Stimulated activated CD8-positive, alpha-beta memory T cell treated with anti-CD3 and anti-CD28 coated beads, Interleukin-12 subunit alpha, Interleukin-12 subunit beta, amount 100 ng/mL, for 24 hours (primary cell): ENCODE data around the gene ZNF414.
A peak's percentile ranks its signal among the peaks of the same experiment; 100 is the strongest.
"Not testable (repeated sequence)": the region's sequence is repeated elsewhere in the genome, so short reads cannot be mapped to it uniquely, and the experiment has no call there.

Source experiments
- DNase-seq: peaks from one replicate; pipeline ENCODE4 v3.0.0-alpha.2; 2020; ENCODE audit errors: extremely low read depth

The ZNF414 gene, protein sequence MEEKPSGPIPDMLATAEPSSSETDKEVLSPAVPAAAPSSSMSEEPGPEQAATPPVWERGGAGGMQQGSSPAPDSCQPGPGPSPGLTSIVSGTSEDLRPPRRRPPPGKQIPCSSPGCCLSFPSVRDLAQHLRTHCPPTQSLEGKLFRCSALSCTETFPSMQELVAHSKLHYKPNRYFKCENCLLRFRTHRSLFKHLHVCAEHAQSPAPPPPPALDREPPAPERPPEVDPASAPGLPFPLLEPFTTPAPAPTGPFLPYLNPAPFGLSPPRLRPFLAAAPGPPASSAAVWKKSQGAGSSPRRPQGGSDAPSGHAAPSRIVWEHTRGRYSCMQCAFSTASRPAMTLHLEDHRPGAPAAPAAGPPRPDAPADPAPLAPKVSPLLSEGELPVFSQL

DNA sequence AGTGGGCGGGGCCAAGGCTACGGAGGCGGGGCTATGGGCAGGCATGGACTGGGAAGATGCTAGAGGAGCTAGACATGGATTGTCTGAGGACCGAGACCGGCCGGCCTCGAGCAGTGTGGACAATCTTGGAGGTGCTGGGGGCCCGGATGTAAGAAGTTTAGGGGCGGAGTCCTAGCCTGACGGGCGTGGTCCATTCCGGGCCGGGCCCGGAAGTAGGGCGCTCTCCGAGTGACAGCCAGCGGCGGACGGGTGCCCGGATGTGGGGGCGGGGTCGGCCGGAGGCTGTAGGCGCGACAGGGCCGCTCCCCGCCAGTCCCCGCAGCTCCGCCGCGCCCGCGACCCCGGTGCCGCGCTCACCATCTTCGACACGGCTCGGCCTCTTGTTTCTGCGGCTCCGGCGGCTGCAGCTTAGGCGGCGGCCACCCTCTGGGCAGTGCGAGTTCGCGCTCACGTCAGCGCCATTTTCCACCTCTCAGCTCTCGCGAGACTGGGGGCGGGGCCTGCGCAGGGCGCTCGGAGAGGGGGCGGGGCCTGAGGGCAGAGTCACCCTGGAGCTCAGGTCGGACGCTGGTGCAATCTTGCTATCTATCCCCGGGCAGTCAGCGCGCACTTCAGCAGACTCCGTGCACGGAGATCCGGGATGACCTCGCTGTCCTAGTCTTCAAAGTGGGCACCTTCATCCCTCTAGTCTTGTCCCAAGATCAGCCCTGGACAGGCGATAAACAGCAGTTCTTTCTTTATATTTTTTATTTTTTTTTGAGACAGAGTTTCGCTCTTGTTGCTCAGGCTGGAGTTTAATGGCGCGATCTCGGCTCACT lies at the start of gene ZNF414:
Gene ZNF414 (minus strand): TSS at position 481 of the 818 bp plus-strand sequence. CDS start 121 bp downstream, at position 360.
- peak; percentile 93 for DNase-seq

DNA sequence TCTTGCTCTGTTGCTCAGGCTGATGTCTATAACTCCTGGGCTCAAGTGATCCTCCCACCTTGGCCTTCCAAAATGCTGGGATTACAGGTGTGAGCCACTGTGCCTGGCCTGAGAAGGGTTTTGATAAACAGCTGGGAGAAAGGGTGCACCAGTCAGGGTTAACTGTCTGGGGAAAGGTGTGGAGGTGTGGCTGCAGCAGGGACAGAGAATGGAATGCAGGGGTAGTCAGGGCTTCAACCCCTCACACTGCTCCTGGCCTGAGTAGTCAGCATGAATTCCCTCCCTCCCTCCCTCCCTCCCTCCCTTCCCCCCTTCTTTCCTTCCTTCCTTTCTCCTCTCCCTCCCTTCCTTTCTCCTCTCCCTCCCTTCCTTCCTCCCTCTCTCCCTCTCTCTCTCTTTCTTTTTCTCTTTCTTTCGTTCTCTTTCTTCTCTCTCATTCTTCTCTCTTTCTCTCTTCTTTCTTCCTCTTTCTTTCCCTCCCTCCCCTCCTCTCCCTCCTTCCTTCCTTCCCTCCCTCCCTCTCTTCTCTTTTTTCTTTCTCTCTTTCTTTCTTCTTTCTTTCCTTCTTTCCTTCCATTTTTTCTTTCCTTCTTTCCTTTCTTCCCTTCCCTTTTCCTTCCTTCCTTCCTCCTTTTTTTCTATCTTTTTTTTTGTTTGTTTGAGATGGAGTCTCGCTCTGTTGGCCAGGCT lies 47.3 kb upstream of the ZNF414 start:
- DNase-seq: no peak

- DNase-seq: no peak
These were observed 44.4 kb upstream of the ZNF414 start for GRCh38 chr19:8558325-8558724.

GRCh38 chr19:8557642-8558238 lies 43.8 kb upstream of the ZNF414 start:
- no peak for DNase-seq

DNA sequence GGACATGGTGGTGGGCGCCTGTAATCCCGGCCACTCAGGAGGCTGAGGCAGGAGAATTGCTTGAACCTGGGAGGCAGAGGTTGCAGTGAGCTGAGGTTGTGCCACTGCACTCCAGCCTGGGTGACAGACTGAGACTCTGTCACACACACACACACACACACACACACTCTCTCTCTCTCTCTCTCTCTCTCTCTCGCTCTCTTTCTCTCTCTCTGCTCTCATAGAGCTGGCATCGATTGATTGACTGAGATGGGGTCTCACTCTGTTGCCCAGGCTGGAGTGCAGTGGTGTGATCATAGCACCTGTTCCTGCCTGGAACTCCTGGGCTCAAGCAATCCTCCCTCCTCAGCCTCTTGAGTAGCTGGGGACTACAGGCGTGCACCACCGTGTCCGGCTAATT lies 39.8 kb upstream of the ZNF414 start:
- not testable (repeated sequence) for DNase-seq

- DNase-seq: no peak
These were observed 38.8 kb upstream of the ZNF414 start for GRCh38 chr19:8552810-8553209.

- DNase-seq: no peak
These were observed 36.1 kb upstream of the ZNF414 start for GRCh38 chr19:8550070-8550469.

DNA sequence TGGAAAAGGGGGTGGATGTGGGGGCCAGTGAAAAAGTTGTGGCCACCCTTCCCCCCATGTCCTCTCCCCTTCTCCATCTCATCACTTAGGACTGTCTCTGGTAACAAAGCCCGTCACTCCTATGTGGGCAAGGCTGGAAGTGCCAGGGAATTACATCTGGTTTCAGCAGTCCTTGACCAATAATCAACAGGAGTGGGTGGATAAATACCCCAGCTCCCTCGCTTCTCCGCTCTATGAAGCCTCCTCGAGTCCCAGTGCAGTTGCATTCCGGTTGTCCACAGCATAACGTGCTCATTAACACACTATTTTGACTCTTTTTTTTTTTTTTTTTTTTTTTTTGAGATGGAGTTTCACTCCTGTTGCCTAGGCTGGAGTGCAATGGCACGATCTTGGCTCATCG lies 31.8 kb upstream of the ZNF414 start:
- DNase-seq: no peak

DNA sequence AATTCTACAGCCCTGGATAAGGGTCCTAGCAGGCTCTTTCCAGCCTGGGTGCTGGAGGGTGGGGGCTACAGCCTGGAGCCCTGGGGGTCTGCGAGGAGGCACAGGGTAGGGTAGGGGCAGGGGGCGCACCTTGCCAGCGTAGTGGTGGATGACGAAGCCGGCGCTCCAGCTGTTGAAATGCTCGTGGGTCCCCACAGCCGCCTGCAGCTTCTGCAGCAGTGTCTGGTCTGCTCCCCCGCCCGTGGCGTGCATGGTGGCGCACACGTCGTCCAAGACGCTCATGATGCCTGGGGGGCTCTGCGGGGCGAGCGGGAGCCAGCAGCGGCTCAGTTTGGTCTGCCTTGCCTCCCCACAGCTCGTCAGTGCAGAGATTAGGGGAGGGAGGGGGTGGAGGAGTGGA lies 30.2 kb upstream of the ZNF414 start:
- no peak for DNase-seq

GRCh38 chr19:8539621-8540149 lies 25.7 kb upstream of the ZNF414 start:
- no peak for DNase-seq

DNA sequence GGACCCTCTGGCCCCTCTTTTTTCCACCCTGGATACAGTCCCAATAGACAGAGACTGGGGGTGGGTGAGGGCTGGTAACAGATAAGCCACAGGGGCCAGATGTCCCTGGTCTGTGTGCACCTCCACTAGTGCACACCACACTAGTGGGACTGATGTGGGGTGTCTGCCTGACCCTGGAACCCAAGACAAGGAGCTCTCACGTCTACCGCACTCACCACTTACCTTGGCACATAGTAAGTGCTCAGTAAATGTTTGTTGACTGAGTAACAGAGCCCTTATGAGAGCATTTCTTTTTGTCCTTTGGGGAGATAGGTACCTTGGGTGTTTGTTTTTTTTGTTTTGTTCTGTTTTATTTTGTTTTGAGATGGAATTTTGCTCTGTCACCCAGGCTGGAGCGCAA lies 23.1 kb upstream of the ZNF414 start:
- no peak for DNase-seq

- DNase-seq: no peak
These were observed 22.3 kb upstream of the ZNF414 start for GRCh38 chr19:8536282-8536681.

- DNase-seq: no peak
These were observed 18.3 kb upstream of the ZNF414 start for GRCh38 chr19:8532225-8532624.

GRCh38 chr19:8531470-8531869 lies 17.5 kb upstream of the ZNF414 start:
- no peak for DNase-seq

GRCh38 chr19:8530061-8530679 lies 16.2 kb upstream of the ZNF414 start:
- no peak for DNase-seq

DNA sequence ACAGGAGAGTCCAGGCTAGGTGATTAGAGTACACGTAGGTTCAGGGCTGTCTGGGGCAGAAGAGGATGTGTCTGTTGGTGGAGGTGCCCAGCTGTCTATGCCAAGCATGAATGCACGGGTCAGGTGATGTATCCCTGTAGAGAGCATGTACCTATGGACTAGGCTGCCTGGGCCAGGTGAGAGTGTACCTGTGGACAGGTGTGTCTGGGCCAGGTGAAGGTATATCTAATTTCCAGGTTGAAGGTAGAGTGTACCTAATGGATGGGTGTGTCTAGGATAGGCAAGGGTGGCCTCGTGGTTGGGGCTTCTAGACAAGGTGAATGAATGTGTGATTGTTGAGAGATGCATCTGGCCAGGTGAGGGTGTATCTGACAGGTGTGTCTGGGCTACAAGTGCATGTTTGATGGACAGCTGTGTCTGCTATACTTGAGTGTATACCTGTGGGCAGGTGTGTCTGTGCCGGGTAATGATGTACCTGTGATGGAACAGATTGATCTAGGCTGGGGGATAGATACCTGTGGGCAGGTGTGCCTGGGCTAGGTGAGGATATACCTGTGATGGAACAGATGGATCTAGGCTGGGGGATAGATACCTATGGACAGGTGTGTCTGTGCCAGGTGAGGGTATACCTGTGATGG lies 15.5 kb upstream of the ZNF414 start:
- DNase-seq: no peak

GRCh38 chr19:8528500-8528899 lies 14.5 kb upstream of the ZNF414 start:
- no peak for DNase-seq

GRCh38 chr19:8526345-8527091 lies 12.6 kb upstream of the ZNF414 start:
- no peak for DNase-seq

DNA sequence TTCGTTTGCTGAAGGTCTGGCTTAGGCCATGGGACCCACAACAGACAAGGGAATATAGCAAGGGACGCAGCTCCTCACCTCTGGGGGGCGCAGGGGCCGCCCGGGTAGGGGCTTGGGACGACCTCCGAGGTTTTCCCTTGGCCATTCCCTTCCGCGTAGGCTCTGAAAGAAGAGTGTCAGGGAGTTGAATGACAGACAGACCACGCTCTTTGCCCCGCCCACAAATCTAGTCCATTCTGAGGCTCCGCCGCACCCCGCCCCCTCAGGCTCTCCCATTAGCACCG lies 11.4 kb upstream of the ZNF414 start:
- no peak for DNase-seq

- no peak for DNase-seq
These were observed 5.4 kb upstream of the ZNF414 start for GRCh38 chr19:8519388-8519787.
